Thyroid gland (tissue), 4 donors: Measurements from ENCODE around the gene PAM. TPM values are rescaled to one million over a fixed set of nuclear protein-coding genes. Genes with fewer than 3 reads are reported as not detected.

Experiments used
- DNase-seq, 2 donors: peaks; one replicate each; pipeline ENCODE4 v3.0.0-alpha.2; 2019
- H3K27ac ChIP-seq, 3 donors: fragments of 200-600 bp; sonication (generic); 1 replicate in 2 of 3; 2 replicates in 1 of 3; pipeline ENCODE4 v1.5.1; 2016 to 2019; ENCODE audit warnings: mild to moderate bottlenecking in 1 of 3, moderate library complexity in 1 of 3
- H3K27me3 ChIP-seq: fragments of 200-600 bp; sonication (generic); one replicate; pipeline ENCODE4 v1.5.1; 2019
- H3K36me3 ChIP-seq, 2 donors: fragments of 200-600 bp; sonication (generic); one replicate each; pipeline ENCODE4 v1.5.1; 2016 to 2019
- H3K4me1 ChIP-seq, 2 donors: fragments of 200-600 bp; sonication (generic); one replicate each; pipeline ENCODE4 v1.5.1; 2017 to 2019
- H3K4me3 ChIP-seq, 3 donors: fragments of 200-600 bp; sonication (generic); replicated peaks in 1 of 3; 1 replicate in 2 of 3; 2 replicates in 1 of 3; pipeline ENCODE4 v1.5.1; 2016; ENCODE audit warnings: mild to moderate bottlenecking in 1 of 3
- H3K9me3 ChIP-seq: fragments of 200-600 bp; sonication (generic); one replicate; pipeline ENCODE4 v1.5.1; 2017
- CTCF ChIP-seq, 6 experiments: fragments of 200-600 bp in 3 of 6; fragments of 450-650 bp in 3 of 6; sonication (generic) in 3 of 6; IDR thresholded peaks; one replicate each; pipeline ENCODE4 v1.5.1; 2016 to 2019; ENCODE audit warnings: antibody characterized with exemption in 6 of 6, mild to moderate bottlenecking in 2 of 6, inconsistent platforms in 1 of 6, moderate library complexity in 1 of 6
- POLR2A ChIP-seq, 2 donors: fragments of 450-650 bp; IDR thresholded peaks; one replicate each; pipeline ENCODE4 v1.6.1; 2017; ENCODE audit warnings: antibody characterized with exemption in 2 of 2, mild to moderate bottlenecking in 2 of 2, moderate library complexity in 1 of 2
- WGBS, 2 donors: methylation state at CpG; one replicate each; pipeline ENCODE4 v1.1.5; 2017; 5-methylcytosine and 5-hydroxymethylcytosine counted together
- intact Hi-C: fragments of 100-400 bp; cut with DNase I; formaldehyde crosslinking; loops from one replicate; pipeline ENCODE4 v1.15.1; 2023
- total RNA-seq, 4 donors: library from RNA; depleted of rRNA; stranded (reverse); fragments of >200 nt; gene quantifications; one replicate each; pipeline ENCODE4 v1.2.3, GENCODE V29; 2016

The PAM gene
- total RNA-seq, 4 donors from 2014 or later, result 175 to 250 (median 202) TPM

- Histone ChIP-seq H3K9me3 (no peaks in the 10 kb centered on the region), H3K27me3 (no peaks in the 10 kb centered on the region), H3K4me1 (peaks cover 10 to 26% of the 10 kb centered on the region in 2 donors), H3K4me3 (peak overlapping the region; percentile 24 to 77 (median 47)), H3K27ac (peak overlapping the region; percentile 31 to 91 (median 74)), H3K36me3 (no peaks in the 10 kb centered on the region)
- peak; percentile 62 to 71 for DNase-seq
- intact Hi-C loops, result no loop called here
- TF ChIP-seq POLR2A (IDR thresholded peaks at IDR 0.05), result peak in 1 of 2 donors; percentile 49
- TF ChIP-seq CTCF (IDR thresholded peaks at IDR 0.05), result no peak
- 3 to 12% methylated on average over 8 to 23 of the region's 54 CpGs for WGBS, 2 donors
Observed at GRCh38 chr5:102865510-102866236, 110.6 kb downstream of the PAM start.

GRCh38 chr5:102866237-102866600 lies 111.1 kb downstream of the PAM start:
- Histone ChIP-seq H3K4me1 (peaks cover 10 to 26% of the 10 kb centered on the region in 2 donors), H3K4me3 (peak overlapping the region; percentile 24 to 77 (median 47)), H3K9me3 (no peaks in the 10 kb centered on the region), H3K36me3 (no peaks in the 10 kb centered on the region), H3K27me3 (no peaks in the 10 kb centered on the region), H3K27ac (peak overlapping the region; percentile 29 to 91 (median 74))
- 4 to 6% methylated on average over 7 of the region's 7 CpGs for WGBS, 2 donors
- intact Hi-C loops, result no loop called here
- TF ChIP-seq CTCF (IDR thresholded peaks at IDR 0.05) (no peak), POLR2A (IDR thresholded peaks at IDR 0.05) (no peak)
- DNase-seq, result no peak

- intact Hi-C loops, result no loop called here
- Histone ChIP-seq H3K4me1 (peaks cover 10 to 26% of the 10 kb centered on the region in 2 donors), H3K9me3 (no peaks in the 10 kb centered on the region), H3K27ac (no peak overlapping the region), H3K36me3 (no peaks in the 10 kb centered on the region), H3K4me3 (no peak overlapping the region), H3K27me3 (no peaks in the 10 kb centered on the region)
- TF ChIP-seq POLR2A (IDR thresholded peaks at IDR 0.05) (no peak), CTCF (IDR thresholded peaks at IDR 0.05) (no peak)
- WGBS, 2 donors, result 88 to 90% methylated on average over 3 of the region's 3 CpGs
- no peak for DNase-seq
Observed at GRCh38 chr5:102867992-102868662, 113.0 kb downstream of the PAM start.

GRCh38 chr5:102869230-102869629 lies 114.1 kb downstream of the PAM start:
- DNase-seq, result no peak
- H3K9me3 ChIP-seq, result no peaks in the 10 kb centered on the region
- no peak overlapping the region for H3K27ac ChIP-seq
- TF ChIP-seq CTCF (IDR thresholded peaks at IDR 0.05) (no peak), POLR2A (IDR thresholded peaks at IDR 0.05) (no peak)
- H3K4me1 ChIP-seq, result peaks cover 7 to 20% of the 10 kb centered on the region in 2 donors
- H3K4me3 ChIP-seq, result no peak overlapping the region
- H3K27me3 ChIP-seq, result no peaks in the 10 kb centered on the region
- H3K36me3 ChIP-seq, result no peaks in the 10 kb centered on the region
- WGBS, 2 donors, result 97 to 100% methylated on average over 1 of the region's 1 CpG
- intact Hi-C loops, result no loop called here

GRCh38 chr5:102873379-102873932 lies 118.4 kb downstream of the PAM start:
- H3K36me3 ChIP-seq, result no peaks in the 10 kb centered on the region
- H3K27ac ChIP-seq, result no peak overlapping the region
- H3K4me3 ChIP-seq, result no peak overlapping the region
- 92 to 96% methylated on average over 11 of the region's 11 CpGs for WGBS, 2 donors
- H3K4me1 ChIP-seq, result no peaks in the 10 kb centered on the region
- H3K9me3 ChIP-seq, result no peaks in the 10 kb centered on the region
- H3K27me3 ChIP-seq, result no peaks in the 10 kb centered on the region
- no peak for DNase-seq
- intact Hi-C loops, result no loop called here
- TF ChIP-seq CTCF (IDR thresholded peaks at IDR 0.05) (no peak), POLR2A (IDR thresholded peaks at IDR 0.05) (no peak)
